CMK (cell line): ENCODE results near the gene ZNF580.

Experiments
- DNase-seq: peaks from one replicate; pipeline ENCODE4 v3.0.0-alpha.2; 2010; ENCODE audit warnings: low read depth

The ZNF580 gene

DNA sequence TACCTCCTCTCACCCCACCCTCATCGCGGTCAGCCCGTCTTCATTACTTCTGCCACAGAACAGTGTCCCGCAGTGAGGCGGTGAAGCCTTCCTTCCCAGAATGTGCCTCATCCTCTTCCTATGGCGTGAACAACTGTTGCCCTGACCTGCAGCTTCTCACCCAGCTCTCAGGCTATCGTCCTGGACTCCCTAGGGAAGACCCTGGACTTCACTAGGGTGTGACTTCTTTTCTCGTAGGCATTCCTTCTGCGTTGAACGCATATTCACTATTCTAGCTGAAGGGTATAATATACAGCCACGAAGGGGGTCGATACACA is 34.4 kb upstream of the ZNF580 start:
- no peak for DNase-seq

DNA sequence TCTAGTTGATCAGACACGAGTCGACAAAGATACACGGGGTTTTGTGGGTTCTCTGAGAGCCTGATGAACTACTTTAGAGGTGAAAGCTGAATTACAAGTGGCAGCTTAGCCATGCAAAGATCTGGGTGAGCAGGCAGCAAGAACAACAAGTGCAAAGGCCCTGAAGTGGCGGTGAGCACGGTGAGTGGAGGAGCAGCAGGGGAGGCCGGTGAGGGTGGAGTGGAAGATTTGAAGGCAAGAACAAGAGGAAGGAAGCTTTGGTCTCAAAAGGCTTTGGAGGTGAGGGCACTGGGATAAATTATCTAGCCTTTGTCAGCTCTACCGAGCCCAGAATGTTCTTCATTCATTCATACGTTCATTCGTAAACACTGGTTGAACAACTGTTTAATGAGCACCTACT is 34.0 kb upstream of the ZNF580 start:
- DNase-seq, result no peak

- DNase-seq, result no peak
Observed at GRCh38 chr19:55609326-55609725, 31.5 kb upstream of the ZNF580 start.

GRCh38 chr19:55611300-55611982 is 29.4 kb upstream of the ZNF580 start:
- no peak for DNase-seq

GRCh38 chr19:55611983-55612645 is 28.7 kb upstream of the ZNF580 start:
- no peak for DNase-seq

DNA sequence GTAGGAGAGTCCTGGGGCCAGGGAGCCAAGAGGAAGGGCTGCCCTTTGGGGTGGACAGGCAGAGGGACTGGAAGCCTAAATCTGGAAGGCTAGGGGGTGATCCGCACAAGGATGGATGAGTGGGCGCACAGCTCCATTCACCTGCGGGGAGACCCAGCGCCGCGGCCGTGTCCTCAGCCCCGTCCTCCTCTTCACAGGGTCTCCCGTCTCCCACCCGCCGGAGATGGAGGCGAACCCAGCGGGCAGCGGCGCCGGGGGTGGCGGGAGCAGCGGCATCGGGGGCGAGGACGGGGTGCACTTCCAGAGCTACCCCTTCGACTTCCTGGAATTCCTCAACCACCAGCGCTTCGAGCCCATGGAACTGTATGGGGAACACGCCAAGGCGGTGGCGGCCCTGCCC is 27.4 kb upstream of the ZNF580 start:
- no peak for DNase-seq

DNA sequence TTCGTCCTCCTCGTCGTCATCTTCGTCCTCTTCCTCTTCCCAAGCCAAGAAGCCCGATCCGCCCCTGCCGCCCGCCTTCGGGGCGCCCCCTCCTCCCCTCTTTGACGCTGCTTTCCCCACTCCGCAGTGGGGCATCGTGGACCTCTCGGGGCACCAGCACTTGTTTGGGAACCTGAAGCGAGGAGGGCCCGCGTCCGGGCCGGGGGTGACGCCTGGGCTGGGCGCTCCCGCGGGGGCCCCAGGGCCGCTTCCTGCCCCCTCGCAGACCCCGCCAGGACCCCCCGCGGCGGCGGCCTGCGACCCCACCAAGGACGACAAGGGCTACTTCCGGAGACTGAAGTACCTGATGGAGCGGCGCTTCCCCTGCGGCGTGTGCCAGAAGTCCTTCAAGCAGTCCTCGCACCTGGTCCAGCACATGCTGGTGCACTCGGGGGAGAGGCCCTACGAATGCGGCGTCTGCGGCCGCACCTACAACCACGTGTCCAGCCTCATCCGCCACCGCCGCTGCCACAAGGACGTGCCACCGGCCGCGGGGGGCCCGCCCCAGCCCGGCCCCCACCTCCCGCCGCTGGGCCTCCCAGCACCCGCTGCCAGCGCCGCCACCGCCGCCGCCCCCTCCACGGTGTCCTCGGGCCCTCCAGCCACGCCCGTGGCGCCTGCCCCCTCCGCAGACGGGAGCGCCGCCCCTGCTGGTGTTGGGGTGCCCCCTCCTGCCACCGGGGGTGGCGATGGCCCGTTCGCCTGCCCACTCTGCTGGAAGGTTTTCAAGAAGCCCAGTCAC is 26.7 kb upstream of the ZNF580 start:
- DNase-seq, result no peak

DNA sequence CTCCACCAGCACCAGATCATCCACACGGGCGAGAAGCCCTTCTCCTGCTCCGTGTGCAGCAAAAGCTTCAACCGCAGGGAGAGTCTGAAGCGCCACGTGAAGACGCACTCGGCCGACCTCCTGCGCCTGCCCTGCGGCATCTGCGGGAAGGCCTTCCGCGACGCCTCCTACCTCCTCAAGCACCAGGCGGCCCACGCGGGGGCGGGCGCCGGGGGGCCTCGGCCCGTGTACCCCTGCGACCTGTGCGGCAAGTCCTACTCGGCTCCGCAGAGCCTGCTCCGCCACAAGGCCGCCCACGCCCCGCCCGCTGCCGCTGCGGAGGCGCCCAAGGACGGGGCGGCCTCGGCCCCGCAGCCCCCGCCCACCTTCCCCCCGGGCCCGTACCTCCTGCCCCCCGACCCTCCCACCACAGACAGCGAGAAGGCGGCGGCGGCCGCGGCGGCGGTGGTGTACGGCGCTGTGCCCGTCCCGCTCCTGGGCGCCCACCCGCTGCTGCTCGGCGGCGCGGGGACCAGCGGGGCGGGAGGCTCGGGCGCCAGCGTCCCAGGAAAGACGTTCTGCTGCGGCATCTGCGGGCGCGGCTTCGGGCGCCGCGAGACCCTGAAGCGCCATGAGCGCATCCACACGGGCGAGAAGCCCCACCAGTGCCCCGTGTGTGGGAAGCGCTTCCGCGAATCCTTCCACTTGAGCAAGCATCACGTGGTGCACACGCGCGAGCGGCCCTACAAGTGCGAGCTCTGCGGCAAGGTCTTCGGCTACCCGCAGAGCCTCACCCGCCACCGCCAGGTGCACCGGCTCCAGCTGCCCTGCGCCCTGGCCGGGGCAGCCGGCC is 25.9 kb upstream of the ZNF580 start:
- DNase-seq, result no peak

GRCh38 chr19:55615543-55616394 is 25.0 kb upstream of the ZNF580 start:
- no peak for DNase-seq

GRCh38 chr19:55616395-55616875 is 24.4 kb upstream of the ZNF580 start:
- no peak for DNase-seq

- DNase-seq, result no peak
Observed at GRCh38 chr19:55617426-55617825, 23.4 kb upstream of the ZNF580 start.

DNA sequence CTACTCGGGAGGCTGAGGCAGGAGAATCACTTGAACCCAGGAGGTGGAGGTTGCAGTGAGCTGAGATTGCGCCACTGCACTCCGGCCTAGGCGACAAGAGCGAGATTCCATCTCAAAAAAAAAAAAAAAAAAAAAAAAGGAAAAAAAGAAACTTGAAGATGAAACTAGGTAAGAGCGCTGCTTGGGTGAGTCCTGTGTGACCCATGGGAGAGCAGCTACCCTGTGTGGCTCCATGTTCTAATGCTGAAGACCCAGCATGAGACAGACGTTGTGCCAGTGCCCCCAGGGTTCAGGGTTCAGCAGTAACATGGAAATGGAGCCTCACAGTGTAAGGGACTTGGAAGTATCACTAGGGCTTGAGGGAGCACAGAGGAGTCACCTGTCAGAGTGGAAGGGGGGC is 22.4 kb upstream of the ZNF580 start:
- DNase-seq, result no peak

- DNase-seq, result no peak
Observed at GRCh38 chr19:55619286-55619685, 21.5 kb upstream of the ZNF580 start.

DNA sequence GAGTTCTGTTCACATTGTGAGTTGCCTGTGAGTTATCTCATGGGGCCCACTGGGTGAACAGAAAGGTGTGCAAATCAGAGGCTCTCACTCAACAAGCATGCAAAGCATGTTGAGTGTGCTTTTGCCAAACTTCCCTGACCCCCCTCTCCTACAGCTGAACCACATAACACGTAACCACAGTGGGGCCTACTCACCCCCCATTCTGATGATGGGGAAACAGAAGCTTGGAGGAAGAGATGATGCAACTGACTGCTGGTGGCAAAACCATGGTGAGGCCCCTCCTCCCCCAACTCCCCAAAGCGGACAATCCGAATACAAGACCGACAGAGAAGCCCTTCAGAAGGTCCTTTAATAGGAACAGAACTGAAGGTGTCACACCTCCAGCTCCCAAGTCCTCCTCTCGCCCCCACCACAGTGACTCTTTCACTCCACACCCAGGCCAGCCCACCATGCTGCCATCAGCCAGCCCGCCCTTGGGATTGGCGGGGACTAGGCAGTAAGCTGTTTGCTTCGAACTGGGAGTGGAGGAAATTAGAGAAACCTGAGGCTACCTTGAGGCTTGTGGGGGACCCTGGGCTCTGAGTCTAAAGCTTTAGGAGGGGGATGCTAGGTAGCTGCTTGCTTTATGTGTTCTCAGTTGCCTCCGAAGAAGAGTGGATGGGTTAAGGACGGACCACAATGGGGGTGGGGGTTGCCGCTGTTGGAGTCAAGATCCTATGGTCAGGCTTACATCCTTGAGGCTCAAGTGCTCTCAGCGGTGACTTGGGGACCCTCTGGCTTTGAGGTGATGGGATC is 20.2 kb upstream of the ZNF580 start:
- no peak for DNase-seq

DNA sequence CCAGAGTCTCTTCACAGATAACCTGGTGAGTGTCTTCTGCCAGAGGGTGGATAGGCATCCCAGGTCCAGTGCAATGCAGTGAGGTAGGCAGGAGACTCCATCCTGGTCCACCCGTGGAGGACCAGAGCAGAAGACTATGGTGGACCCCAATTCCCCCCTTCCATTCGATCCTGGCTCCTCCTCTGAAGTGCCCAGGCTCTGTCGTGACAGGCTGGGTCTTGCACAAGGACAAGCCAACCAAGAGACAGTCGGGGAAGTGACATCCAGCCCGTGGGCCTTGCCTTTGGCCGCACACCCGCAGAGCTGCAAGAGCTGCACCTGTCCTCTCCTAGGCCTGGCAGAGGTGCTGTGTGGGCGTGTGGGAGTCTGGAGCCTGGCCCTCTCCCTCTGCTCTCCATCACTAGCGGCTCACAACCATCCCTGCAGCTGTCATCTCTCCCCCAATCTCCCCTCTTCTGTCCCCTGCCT is 19.6 kb upstream of the ZNF580 start:
- no peak for DNase-seq

- no peak for DNase-seq
Observed at GRCh38 chr19:55621673-55622231, 19.1 kb upstream of the ZNF580 start.

- DNase-seq, result no peak
Observed at GRCh38 chr19:55622242-55622969, 18.4 kb upstream of the ZNF580 start.

GRCh38 chr19:55623130-55623529 is 17.7 kb upstream of the ZNF580 start:
- DNase-seq, result no peak

GRCh38 chr19:55623561-55623960 is 17.2 kb upstream of the ZNF580 start:
- no peak for DNase-seq
